Muscle of leg (tissue), 11 donors: ENCODE data around the gene SLC35E1. TPM values are rescaled to one million over a fixed set of nuclear protein-coding genes. Genes with fewer than 3 reads are reported as not detected.
"Not testable (repeated sequence)": the region's sequence is repeated elsewhere in the genome, so short reads cannot be mapped to it uniquely, and the experiment has no call there.

ENCODE experiments used
- DNase-seq: peaks from one replicate; pipeline ENCODE4 v3.0.0; 2013
- H3K27ac ChIP-seq: one replicate; pipeline ENCODE4 v1.5.1; 2013; ENCODE audit warnings: mild to moderate bottlenecking, low read length, control low read depth
- H3K27me3 ChIP-seq: one replicate; pipeline ENCODE4 v1.6.1; 2013; ENCODE audit warnings: low read length; ENCODE audit not compliant: control insufficient read depth, insufficient read depth
- H3K36me3 ChIP-seq: one replicate; pipeline ENCODE4 v1.6.1; 2013; ENCODE audit warnings: low read length; ENCODE audit not compliant: control insufficient read depth, insufficient read depth
- H3K4me1 ChIP-seq: one replicate; pipeline ENCODE4 v1.6.1; 2013; ENCODE audit warnings: low read length; ENCODE audit not compliant: control insufficient read depth, insufficient read depth
- H3K4me3 ChIP-seq: one replicate; pipeline ENCODE4 v1.5.1; 2013; ENCODE audit warnings: low read length, control low read depth
- H3K9me3 ChIP-seq: replicated peaks from 2 replicates; pipeline ENCODE4 v1.6.1; 2013; ENCODE audit warnings: low read depth, low read length; ENCODE audit not compliant: control insufficient read depth
- WGBS: methylation state at CpG from one replicate; pipeline ENCODE4 v1.1.5; 2013; ENCODE audit warnings: missing lambda C conversion rate; ENCODE audit not compliant: insufficient coverage; 5-methylcytosine and 5-hydroxymethylcytosine counted together
- polyA plus RNA-seq, 8 donors: library from polyadenylated mRNA; unstranded; fragments of 120-200 nt; gene quantifications; one replicate each; pipeline versions ENCODE4 v1.2.1 to v1.2.3, GENCODE V29; 2013; ENCODE audit warnings: inconsistent platforms in 1 of 8, low replicate concordance in 1 of 8; ENCODE audit not compliant: insufficient read length in 8 of 8, insufficient read depth in 1 of 8
- total RNA-seq: library from RNA; stranded (reverse); fragments of 120-200 nt; gene quantifications from one replicate; pipeline ENCODE4 v1.2.4, GENCODE V29; 2013

Gene SLC35E1
- total and polyA plus RNA-seq, 9 donors, result 16.1 to 34.7 (median 28.3) TPM

- WGBS, result 90% methylated on average over 7 of the region's 10 CpGs
- Histone ChIP-seq H3K27ac (no peak overlapping the region), H3K36me3 (peaks cover 47% of the 10 kb centered on the region), H3K4me3 (no peak overlapping the region), H3K4me1 (peaks cover 9% of the 10 kb centered on the region), H3K27me3 (no peaks in the 10 kb centered on the region), H3K9me3 (no peaks in the 10 kb centered on the region)
- no peak for DNase-seq
Measured at GRCh38 chr19:16559780-16560276, 12.4 kb downstream of the SLC35E1 start.

DNA sequence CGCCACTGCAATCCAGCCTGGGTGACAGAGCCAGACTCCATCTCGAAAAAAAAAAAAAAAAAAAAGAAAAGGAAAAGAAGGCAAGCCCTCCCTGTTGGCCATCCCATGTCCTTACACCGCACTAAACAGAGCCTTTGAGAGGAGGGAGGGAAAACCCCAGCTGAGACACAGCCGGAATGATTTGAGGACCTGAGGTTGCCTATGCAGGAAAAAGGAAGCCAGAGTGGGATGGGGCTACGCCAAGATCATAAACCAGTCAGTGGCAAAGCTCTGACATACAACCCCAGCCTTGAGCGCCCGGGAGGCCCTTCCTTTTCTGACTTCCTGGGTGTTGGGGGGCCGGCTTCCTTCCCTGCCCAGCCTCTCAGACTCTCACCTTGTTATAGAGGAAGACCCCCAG lies 17.4 kb downstream of the SLC35E1 start:
- 89% methylated on average over 4 of the region's 8 CpGs for WGBS
- H3K27ac ChIP-seq, result no peak overlapping the region
- no peak overlapping the region for H3K4me3 ChIP-seq
- H3K4me1 ChIP-seq, result no peaks in the 10 kb centered on the region
- H3K9me3 ChIP-seq, result no peaks in the 10 kb centered on the region
- DNase-seq, result no peak
- H3K27me3 ChIP-seq, result no peaks in the 10 kb centered on the region
- H3K36me3 ChIP-seq, result peaks cover 53% of the 10 kb centered on the region

DNA sequence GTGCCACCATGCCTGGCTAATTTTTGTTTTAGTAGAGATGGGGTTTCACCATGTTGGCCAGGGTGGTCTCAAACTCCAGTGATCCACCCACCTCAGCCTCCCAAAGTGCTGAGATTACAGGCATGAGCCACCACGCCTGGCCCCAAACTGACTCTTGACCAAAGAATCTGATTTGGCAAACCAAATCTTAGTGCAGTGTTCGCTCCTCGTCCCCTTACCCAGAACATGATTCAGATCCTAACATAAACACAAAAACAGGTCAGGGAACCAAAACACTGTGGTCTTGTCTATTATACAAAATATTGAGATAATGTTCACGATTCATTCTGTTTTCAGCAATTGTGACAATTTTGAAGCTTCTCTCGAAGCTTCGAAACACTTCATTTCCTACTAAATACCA lies 20.3 kb downstream of the SLC35E1 start:
- H3K4me3 ChIP-seq, H3K4me1 ChIP-seq, H3K27ac ChIP-seq, DNase-seq, H3K9me3 ChIP-seq, H3K27me3 ChIP-seq: not testable (repeated sequence)
- WGBS, result no CpG with 5 or more reads among the region's 6 CpGs
- H3K36me3 ChIP-seq, result peaks cover 46% of the 10 kb centered on the region

GRCh38 chr19:16548956-16549355 lies 23.3 kb downstream of the SLC35E1 start:
- Histone ChIP-seq H3K4me3 (no peak overlapping the region), H3K27ac (no peak overlapping the region), H3K27me3 (no peaks in the 10 kb centered on the region), H3K9me3 (no peaks in the 10 kb centered on the region), H3K36me3 (peaks cover 32% of the 10 kb centered on the region), H3K4me1 (no peaks in the 10 kb centered on the region)
- no CpG with 5 or more reads among the region's 4 CpGs for WGBS
- no peak for DNase-seq

DNA sequence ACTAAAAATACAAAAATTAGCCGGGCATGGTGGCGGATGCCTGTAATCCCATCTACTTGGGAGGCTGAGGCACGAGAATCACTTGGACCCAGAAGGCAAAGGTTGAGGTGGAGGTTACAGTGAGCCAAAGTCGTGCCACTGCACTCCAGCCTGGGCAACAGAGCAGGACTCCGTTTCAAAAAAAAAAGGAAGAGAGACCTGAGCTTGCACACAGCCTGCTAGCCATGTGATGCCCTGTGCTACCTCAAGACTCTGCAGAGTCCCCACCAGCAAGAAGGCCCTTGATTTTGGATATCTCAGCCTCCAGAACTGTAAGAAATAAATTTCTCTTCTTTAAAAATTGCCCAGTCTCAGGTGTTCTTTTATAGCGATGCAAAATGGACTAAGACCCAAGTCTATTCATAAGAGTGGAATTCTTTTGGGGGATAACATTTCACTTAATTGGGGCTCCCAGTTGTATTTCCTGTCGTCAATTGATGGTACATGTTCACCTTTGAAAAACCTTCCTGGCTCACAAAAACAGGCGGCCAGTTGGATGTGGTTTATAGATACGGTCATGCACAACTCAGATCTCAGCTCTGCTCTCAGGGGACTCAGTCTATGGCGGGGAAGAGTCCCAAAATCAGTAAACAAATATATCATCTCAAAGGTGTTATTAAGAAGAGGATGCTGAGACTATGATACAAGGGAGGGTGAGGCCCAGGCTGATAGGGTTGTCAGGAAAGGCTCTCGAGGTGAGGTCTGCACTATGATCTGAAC lies 27.6 kb downstream of the SLC35E1 start:
- H3K4me3 ChIP-seq, result no peak overlapping the region
- H3K36me3 ChIP-seq, result peaks cover 14% of the 10 kb centered on the region
- no peak overlapping the region for H3K27ac ChIP-seq
- WGBS, result no CpG with 5 or more reads among the region's 11 CpGs
- peaks cover 18% of the 10 kb centered on the region for H3K4me1 ChIP-seq
- no peaks in the 10 kb centered on the region for H3K9me3 ChIP-seq
- H3K27me3 ChIP-seq, result no peaks in the 10 kb centered on the region
- no peak for DNase-seq

DNA sequence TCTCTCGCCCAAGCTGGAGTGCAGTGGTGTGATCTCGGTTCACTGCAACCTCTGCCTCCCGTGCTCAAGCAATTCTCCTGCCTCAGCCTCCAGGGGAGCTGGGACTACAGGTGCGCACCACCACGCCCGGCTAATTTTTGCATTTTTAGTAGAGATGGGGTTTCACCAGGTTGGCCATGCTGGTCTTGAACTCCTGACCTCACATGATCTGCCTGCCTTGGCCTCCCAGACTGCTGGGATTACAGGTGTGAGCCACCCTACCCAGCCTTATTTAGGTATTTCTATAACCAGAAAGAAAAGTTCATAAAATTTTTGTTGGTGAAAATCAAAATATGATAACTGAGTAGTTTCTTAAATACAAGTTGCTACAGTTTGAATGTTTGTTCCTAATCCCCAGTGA lies 28.5 kb downstream of the SLC35E1 start:
- Histone ChIP-seq H3K36me3 (peaks cover 21% of the 10 kb centered on the region), H3K4me1 (peaks cover 18% of the 10 kb centered on the region)
- H3K27me3 ChIP-seq, H3K27ac ChIP-seq, H3K9me3 ChIP-seq, DNase-seq, H3K4me3 ChIP-seq: not testable (repeated sequence)
- no CpG with 5 or more reads among the region's 6 CpGs for WGBS

GRCh38 chr19:16542910-16543472 lies 29.2 kb downstream of the SLC35E1 start:
- Histone ChIP-seq H3K27me3 (no peaks in the 10 kb centered on the region), H3K4me1 (peaks cover 18% of the 10 kb centered on the region), H3K27ac (peak overlapping the region; percentile 84), H3K36me3 (peaks cover 27% of the 10 kb centered on the region), H3K4me3 (peak overlapping the region; percentile 80), H3K9me3 (no peaks in the 10 kb centered on the region)
- WGBS, result 2% methylated on average over 7 of the region's 15 CpGs
- DNase-seq, result no peak

GRCh38 chr19:16542045-16542909 lies 29.9 kb downstream of the SLC35E1 start, which contains the start of gene CHERP:
Gene CHERP (minus strand): TSS chr19:16542437. CDS start chr19:16542378, 59 bp downstream.
- Histone ChIP-seq H3K27ac (peak within 1 kb of the TSS; percentile 92), H3K27me3 (no peaks in the 10 kb centered on the region), H3K4me1 (peaks cover 18% of the 10 kb centered on the region), H3K4me3 (peak within 1 kb of the TSS; percentile 80), H3K9me3 (no peaks in the 10 kb centered on the region), H3K36me3 (peaks cover 33% of the 10 kb centered on the region)
- peak; percentile 98 for DNase-seq
- WGBS, result under 1% methylated on average over 98 of the region's 108 CpGs

DNA sequence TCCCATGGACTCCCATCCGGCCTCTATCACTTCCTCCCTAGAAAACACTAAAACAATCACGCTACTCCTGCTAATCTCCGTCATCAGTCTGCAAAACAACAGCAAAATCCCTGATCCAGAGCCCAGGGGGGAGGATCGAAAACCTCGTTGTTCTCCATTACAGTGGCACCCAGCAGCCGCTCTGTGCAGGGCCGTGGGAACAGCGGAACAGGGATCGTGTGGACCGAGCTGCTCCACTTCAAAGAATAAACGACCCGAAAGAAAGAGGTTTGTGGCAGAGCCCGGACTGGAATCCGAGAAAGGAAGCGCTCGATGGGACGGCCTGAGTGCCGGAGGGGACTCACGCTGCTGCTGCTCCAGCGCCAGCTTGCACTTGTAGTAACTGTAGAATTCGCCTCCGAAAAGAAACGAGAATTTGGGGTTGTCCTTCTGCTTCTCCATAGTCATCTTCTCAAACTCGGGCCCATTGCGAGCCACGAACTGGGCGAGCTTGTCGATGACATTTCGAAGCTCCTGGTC lies 30.6 kb downstream of the SLC35E1 start:
- Histone ChIP-seq H3K27ac (peak overlapping the region; percentile 92), H3K4me3 (peak overlapping the region; percentile 80), H3K36me3 (peaks cover 37% of the 10 kb centered on the region), H3K27me3 (no peaks in the 10 kb centered on the region), H3K4me1 (peaks cover 18% of the 10 kb centered on the region), H3K9me3 (no peaks in the 10 kb centered on the region)
- WGBS, result 0% methylated on average over 23 of the region's 29 CpGs
- no peak for DNase-seq

- Histone ChIP-seq H3K36me3 (peaks cover 37% of the 10 kb centered on the region), H3K27ac (no peak overlapping the region), H3K4me3 (peak overlapping the region; percentile 80), H3K9me3 (no peaks in the 10 kb centered on the region), H3K27me3 (no peaks in the 10 kb centered on the region), H3K4me1 (peaks cover 18% of the 10 kb centered on the region)
- DNase-seq, result no peak
- 91% methylated on average over 12 of the region's 12 CpGs for WGBS
Measured at GRCh38 chr19:16540948-16541347, 31.3 kb downstream of the SLC35E1 start.
